Measurements from ENCODE around the gene NOS1. TPM values are rescaled to one million over a fixed set of nuclear protein-coding genes. Genes with fewer than 3 reads are reported as not detected.

The NOS1 gene
- polyA plus RNA-seq, 6 donors from 2014 or later: not detected

DNA sequence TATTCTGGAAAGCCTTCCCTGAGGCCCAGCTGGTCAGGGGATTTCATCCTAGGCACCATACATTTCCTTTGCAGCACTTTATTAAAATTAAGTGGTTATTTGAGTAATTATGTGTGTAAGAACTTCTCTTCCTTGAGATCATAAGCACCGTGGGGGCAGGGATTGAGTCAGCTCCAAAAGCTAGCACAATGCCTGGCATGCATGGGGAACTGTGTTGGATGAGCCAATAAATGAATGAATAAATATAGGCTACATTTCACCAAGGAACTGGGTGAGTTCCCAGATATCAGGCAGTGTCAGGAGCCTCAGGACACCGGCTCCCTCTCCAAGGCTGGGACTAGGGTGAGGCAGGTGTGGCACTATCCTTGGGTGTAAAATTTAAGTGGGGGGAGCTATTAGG, 88.3 kb downstream of the NOS1 start:
- Mint-ChIP-seq H3K4me1 (no peaks in the 10 kb centered on the region), H3K9me3 (peaks cover 3 to 10% (median 5%) of the 10 kb centered on the region in 7 donors), H3K4me3 (no peak overlapping the region), H3K27ac (peak overlapping the region in 1 of 6 donors; percentile 77), H3K27me3 (peaks cover 22 to 40% (median 27%) of the 10 kb centered on the region in 3 donors), H3K36me3 (no peaks in the 10 kb centered on the region)
- no peak for DNase-seq
- ATAC-seq (ENCODE audit: low read depth in 2 of 2): no peak

DNA sequence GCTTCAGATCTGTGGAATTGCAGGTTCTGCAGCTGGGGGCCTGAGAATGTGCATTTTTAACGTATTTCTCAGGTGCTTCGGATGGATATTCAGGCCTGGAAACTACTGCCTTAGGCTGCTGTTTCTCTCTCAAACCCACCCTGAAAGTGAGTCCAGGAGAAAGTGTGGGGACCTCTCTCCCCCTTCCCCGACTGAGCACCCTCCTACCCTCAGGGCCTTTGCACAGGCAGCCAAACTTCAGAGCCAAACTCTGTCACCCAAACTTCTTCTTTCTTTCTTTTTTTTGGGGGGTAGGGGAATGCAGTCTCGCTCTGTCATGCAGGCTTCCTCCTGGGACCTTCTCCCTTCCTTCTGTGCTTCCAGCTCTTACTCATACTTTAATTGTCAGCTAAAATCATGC, 88.7 kb downstream of the NOS1 start:
- no peak for DNase-seq
- no peak for ATAC-seq (ENCODE audit: low read depth in 2 of 2)
- Mint-ChIP-seq H3K27ac (peak overlapping the region in 1 of 6 donors; percentile 77), H3K36me3 (no peaks in the 10 kb centered on the region), H3K9me3 (peaks cover 3 to 10% (median 5%) of the 10 kb centered on the region in 7 donors), H3K4me1 (no peaks in the 10 kb centered on the region), H3K27me3 (peaks cover 22 to 39% (median 27%) of the 10 kb centered on the region in 3 donors), H3K4me3 (no peak overlapping the region)

DNA sequence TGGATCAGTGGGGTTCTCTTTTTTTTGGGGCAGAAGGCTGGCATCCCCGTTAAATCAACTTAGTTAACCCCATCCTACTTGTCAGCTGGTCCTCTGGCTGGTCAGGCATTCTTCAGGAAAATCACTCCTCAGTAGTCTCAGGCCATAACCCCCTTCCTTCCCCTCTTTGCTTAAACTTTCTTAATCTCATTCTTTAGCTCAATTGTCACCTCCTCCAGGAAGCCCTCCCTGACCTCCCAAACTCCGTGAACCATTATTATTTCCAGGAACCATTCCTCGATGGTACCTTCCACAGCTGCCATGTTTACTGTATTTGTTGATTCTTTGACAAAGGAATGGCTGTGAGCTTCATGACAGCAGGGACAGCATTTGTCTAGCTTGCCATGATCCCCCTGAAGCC, 98.7 kb downstream of the NOS1 start:
- Mint-ChIP-seq H3K4me3 (no peak overlapping the region), H3K9me3 (peaks cover 0 to 9% (median 1%) of the 10 kb centered on the region in 7 donors)
- ATAC-seq (ENCODE audit: low read depth in 2 of 2): no peak

DNA sequence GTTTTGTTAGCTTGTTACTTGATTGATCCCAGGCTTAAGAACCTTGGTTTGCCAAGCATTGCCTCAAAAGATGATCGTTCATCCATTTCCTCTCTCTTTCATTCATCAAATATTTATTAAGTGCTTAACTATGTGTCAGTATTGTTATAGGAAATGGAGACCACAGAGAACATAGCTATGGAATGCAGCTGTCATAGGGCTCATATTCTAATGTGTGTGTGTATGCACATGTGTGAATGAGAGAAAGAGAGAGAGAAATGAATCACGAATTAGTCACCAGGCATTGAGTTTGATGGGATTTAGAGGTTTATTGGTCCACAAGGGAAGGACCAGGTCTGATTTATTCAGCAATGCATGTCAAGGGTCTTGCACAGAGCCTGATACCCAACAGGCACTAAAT, 100.2 kb downstream of the NOS1 start:
- H3K27me3 Mint-ChIP-seq: peaks cover 3 to 32% (median 26%) of the 10 kb centered on the region in 3 donors
- peaks cover 0 to 8% (median 0%) of the 10 kb centered on the region in 7 donors for H3K9me3 Mint-ChIP-seq
- H3K4me3 Mint-ChIP-seq: no peak overlapping the region
- no peaks in the 10 kb centered on the region for H3K36me3 Mint-ChIP-seq
- DNase-seq: no peak
- H3K27ac Mint-ChIP-seq: no peak overlapping the region
- H3K4me1 Mint-ChIP-seq: no peaks in the 10 kb centered on the region
- ATAC-seq (ENCODE audit: low read depth in 2 of 2): no peak

More for the DNA sequence above, 98.7 kb downstream of the NOS1 start:
- H3K27ac Mint-ChIP-seq: no peak overlapping the region
- no peaks in the 10 kb centered on the region for H3K4me1 Mint-ChIP-seq
- no peak for DNase-seq
- no peaks in the 10 kb centered on the region for H3K36me3 Mint-ChIP-seq
- peaks cover 3 to 29% (median 26%) of the 10 kb centered on the region in 3 donors for H3K27me3 Mint-ChIP-seq

DNA sequence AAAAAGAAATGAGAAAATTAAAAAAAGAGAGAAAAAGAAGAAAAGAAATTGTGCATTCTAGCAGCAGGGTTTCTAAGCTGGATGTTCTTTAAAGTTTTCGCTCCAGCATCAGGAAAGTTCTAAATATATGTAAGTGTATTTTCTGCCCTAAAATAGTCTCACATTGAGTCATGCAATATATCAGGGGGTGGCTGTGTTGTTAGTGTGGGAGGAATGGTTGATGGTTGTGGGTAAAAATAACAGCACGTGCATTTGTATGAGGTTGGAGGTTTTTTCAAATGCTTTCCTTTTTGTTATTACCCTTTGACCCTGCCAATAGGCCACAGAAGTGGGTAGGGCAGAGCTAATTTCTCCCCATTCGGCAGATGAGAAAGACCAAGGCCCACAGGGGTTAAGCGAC, 106.0 kb downstream of the NOS1 start:
- no peak overlapping the region for H3K27ac Mint-ChIP-seq

DNA sequence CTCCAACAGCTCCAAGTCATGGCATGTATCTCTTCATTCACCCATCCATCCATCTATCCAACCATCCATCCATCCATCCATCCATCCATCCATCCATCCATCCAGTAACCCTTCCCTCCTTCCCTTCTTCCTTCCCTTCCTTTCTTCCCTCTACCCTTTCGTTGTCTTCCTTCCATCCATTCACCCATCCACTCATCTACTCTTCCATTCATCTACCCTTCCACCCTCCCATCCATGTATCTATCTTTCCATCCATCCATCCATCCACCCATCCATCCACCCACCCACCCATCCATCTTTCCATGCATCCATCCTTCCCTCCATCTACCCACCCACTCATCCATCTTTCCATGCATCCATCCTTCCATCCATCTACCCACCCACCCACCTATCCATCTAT, 117.9 kb downstream of the NOS1 start:
- no peak overlapping the region for H3K27ac Mint-ChIP-seq
- ATAC-seq (ENCODE audit: low read depth in 2 of 2) (no peak), DNase-seq (no peak)
- H3K36me3 Mint-ChIP-seq: no peaks in the 10 kb centered on the region
- H3K27me3 Mint-ChIP-seq: peaks cover 6 to 21% (median 9%) of the 10 kb centered on the region in 3 donors
- H3K4me3 Mint-ChIP-seq: no peak overlapping the region
- H3K9me3 Mint-ChIP-seq: peaks cover 0 to 10% (median 5%) of the 10 kb centered on the region in 7 donors
- H3K4me1 Mint-ChIP-seq: no peaks in the 10 kb centered on the region

More for the DNA sequence above, 106.0 kb downstream of the NOS1 start:
- DNase-seq (no peak), ATAC-seq (ENCODE audit: low read depth in 2 of 2) (no peak)
- no peaks in the 10 kb centered on the region for H3K36me3 Mint-ChIP-seq
- no peaks in the 10 kb centered on the region for H3K4me1 Mint-ChIP-seq
- H3K9me3 Mint-ChIP-seq: peaks cover 0 to 8% (median 6%) of the 10 kb centered on the region in 7 donors
- peaks cover 0 to 40% (median 35%) of the 10 kb centered on the region in 3 donors for H3K27me3 Mint-ChIP-seq
- H3K4me3 Mint-ChIP-seq: no peak overlapping the region

DNA sequence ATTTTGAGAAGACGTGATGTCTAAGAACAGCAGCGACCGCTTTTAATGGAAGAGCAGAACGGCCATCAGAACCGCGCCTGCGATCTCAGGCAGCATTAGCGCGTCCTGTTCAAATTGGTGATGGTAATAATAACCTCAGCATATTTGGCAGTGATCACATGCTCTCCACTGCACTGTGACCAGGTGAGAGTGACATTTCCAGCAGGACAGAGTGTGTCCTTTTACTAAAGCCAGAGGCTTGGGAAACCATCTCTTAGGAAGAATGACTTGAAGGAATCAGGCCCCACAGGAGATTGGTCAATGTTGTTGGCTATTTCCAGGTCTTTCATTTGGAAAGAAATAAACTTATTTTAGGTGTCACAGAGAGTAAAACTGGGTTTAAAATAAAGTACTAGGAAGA, 119.7 kb downstream of the NOS1 start:
- no peak for DNase-seq
- Mint-ChIP-seq H3K9me3 (peaks cover 0 to 8% (median 2%) of the 10 kb centered on the region in 7 donors), H3K27ac (peak overlapping the region in 1 of 6 donors; percentile 22), H3K4me1 (no peaks in the 10 kb centered on the region), H3K4me3 (no peak overlapping the region), H3K27me3 (peaks cover 6 to 20% (median 9%) of the 10 kb centered on the region in 3 donors), H3K36me3 (no peaks in the 10 kb centered on the region)
- ATAC-seq (ENCODE audit: low read depth in 2 of 2): no peak

DNA sequence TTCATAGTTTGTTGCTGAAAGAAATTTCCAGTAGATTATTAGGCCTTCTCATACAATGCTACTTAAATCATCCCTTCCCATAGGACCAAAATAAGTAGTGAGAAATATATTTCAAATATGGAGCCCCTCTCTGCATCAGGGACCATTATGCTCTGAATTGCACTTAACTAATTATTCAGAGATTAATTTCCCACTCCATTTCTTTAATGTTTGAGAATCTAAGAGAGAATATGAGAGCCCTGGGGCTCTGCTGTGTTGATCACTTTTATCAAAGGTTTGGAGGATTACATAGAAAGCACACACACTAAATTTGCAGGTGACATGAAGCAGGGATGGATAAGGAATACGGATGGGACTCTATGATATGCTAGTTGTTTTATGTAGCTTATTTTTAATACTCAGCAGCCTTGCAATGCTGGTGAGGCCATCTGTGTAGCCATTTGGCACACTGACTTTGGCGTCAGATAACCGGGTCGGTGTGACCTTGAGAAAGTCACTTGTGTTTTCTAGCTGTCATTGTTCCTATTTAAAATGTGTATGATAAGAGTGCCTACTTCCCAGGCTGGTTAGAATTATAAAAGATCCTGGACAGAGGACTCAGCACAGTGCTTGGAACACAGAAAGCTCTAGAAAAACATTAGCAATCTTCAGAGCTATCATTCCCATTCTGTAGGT, 121.2 kb downstream of the NOS1 start:
- Mint-ChIP-seq H3K4me3 (no peak overlapping the region), H3K27me3 (peaks cover 9 to 16% (median 13%) of the 10 kb centered on the region in 3 donors), H3K27ac (no peak overlapping the region), H3K4me1 (no peaks in the 10 kb centered on the region), H3K9me3 (peaks cover 0 to 8% (median 2%) of the 10 kb centered on the region in 7 donors), H3K36me3 (no peaks in the 10 kb centered on the region)
- no peak for ATAC-seq (ENCODE audit: low read depth in 2 of 2)
- DNase-seq: no peak

DNA sequence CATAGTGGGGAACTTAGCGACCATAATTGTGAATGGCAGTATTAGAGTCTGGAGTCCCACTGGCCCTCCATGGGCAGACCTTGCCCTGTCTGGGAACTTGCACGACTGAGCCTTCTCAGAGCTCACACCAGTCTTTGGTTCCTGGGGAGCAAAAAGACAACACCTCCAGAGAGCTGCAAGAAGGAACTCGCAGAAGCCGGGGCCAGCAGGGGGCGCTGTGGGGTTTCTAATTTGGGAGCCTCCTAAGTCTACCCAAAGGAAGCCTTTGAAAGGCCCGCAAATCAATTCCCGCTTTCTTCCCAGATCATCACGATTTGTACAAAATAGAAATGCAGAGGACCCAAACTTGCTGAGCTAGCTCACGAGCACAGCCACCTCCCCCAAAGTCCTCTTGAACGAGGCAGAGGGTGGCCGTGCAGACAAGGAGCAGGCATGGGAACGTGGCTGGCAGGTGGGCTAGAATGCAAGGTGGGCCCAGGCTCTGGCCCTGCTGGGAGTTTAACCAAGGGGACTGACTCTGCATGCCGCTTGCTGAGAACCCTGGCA, 124.9 kb downstream of the NOS1 start:
- H3K4me1 Mint-ChIP-seq: no peaks in the 10 kb centered on the region
- H3K36me3 Mint-ChIP-seq: no peaks in the 10 kb centered on the region
- H3K9me3 Mint-ChIP-seq: no peaks in the 10 kb centered on the region
- DNase-seq: peak; percentile 10
- no peak overlapping the region for H3K4me3 Mint-ChIP-seq
- ATAC-seq (ENCODE audit: low read depth in 2 of 2): no peak
- H3K27me3 Mint-ChIP-seq: peaks cover 17 to 29% (median 20%) of the 10 kb centered on the region in 3 donors
- no peak overlapping the region for H3K27ac Mint-ChIP-seq

DNA sequence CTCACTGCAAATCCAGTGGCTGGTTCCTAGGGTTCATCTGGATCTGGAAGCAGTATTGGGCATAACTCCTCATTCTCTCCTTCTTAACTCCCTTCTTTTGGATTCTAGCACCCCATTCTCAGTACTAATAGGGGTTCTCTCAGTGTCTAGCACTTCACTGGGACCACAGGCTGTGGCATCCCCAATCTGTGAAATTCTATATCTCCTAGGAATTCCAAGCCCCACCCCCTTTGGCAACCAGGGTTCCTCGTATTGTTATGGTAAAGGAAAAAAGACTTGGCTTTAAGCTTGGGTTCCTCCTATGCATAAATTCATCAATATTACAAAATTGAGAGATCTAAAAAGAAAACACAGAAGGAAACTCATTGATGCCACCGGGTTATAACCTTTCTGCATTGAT, 126.2 kb downstream of the NOS1 start:
- DNase-seq (no peak), ATAC-seq (ENCODE audit: low read depth in 2 of 2) (no peak)
- H3K9me3 Mint-ChIP-seq: no peaks in the 10 kb centered on the region
- no peak overlapping the region for H3K27ac Mint-ChIP-seq
- peaks cover 20 to 26% (median 24%) of the 10 kb centered on the region in 3 donors for H3K27me3 Mint-ChIP-seq
- no peaks in the 10 kb centered on the region for H3K36me3 Mint-ChIP-seq
- no peak overlapping the region for H3K4me3 Mint-ChIP-seq
- no peaks in the 10 kb centered on the region for H3K4me1 Mint-ChIP-seq

DNA sequence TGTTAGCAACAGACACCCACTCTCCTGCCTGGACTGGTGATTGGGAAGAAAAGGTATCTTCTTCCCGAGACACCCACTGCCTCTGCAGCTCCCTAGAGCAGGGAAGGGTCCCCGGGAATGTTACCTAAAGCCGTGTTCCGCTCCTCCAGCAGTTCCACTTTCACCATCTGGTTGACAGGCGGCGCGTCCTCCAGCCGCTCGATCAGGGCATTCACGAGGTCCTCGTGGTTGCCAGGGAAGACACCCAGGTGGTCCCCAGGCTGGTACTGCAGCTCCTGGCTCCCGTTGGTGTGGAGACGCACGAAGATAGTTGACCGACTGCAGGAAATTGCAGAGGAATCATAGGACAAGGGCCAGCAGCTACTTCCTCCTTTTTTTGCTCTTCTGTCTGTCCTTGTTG, 127.0 kb downstream of the NOS1 start:
- Mint-ChIP-seq H3K4me3 (peak overlapping the region in 1 of 8 donors; percentile 29), H3K27ac (no peak overlapping the region), H3K9me3 (no peaks in the 10 kb centered on the region), H3K27me3 (peaks cover 23 to 26% (median 23%) of the 10 kb centered on the region in 3 donors), H3K36me3 (no peaks in the 10 kb centered on the region), H3K4me1 (no peaks in the 10 kb centered on the region)
- ATAC-seq (ENCODE audit: low read depth in 2 of 2): no peak
- no peak for DNase-seq

DNA sequence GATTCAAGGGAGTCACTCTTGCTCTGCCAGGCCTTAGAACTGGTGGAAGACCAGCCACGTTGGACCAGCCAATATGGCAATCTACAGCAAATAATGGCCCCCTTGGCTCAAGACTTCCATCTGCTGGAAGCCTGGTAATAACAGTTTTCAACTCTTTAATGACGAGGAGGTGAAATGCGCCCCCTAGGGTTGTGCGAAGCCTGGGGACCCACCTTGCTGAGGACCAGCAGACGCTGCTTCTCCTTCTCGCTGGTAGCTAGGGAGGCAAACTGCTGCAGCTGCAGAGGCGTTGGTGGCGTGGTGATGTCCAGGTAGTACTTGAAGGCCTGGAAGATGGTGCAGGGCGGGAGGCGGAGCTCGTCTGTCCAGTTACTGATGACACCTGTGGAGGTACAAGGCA, 129.7 kb downstream of the NOS1 start:
- no peak overlapping the region for H3K4me3 Mint-ChIP-seq
- no peaks in the 10 kb centered on the region for H3K4me1 Mint-ChIP-seq
- no peaks in the 10 kb centered on the region for H3K9me3 Mint-ChIP-seq
- H3K36me3 Mint-ChIP-seq: no peaks in the 10 kb centered on the region
- H3K27ac Mint-ChIP-seq: no peak overlapping the region
- ATAC-seq (ENCODE audit: low read depth in 2 of 2) (no peak), DNase-seq (no peak)
- H3K27me3 Mint-ChIP-seq: peaks cover 33 to 48% (median 46%) of the 10 kb centered on the region in 3 donors

DNA sequence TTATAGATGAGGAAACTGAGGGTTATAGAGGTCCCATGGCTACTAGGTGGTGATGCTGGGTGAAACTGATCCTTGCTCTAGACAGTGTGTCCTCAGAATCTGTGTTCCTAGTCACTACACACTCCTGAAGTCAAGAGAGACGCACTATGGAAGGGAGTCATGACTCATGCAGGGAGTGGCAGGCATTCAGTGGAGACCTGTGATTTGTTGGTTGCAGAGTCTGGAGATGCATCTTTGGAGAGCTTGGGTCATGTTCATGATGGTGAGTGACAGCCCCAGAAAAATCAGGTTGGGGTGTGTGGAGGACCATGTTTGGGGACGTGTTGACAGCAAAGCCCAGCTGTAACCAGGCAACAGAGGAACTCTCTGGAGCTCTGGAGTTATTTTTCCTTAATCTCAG, 133.2 kb downstream of the NOS1 start:
- peaks cover 19 to 51% (median 40%) of the 10 kb centered on the region in 3 donors for H3K27me3 Mint-ChIP-seq
- no peaks in the 10 kb centered on the region for H3K4me1 Mint-ChIP-seq
- H3K27ac Mint-ChIP-seq: peak overlapping the region in 1 of 6 donors; percentile 48
- ATAC-seq (ENCODE audit: low read depth in 2 of 2) (no peak), DNase-seq (no peak)
- H3K36me3 Mint-ChIP-seq: no peaks in the 10 kb centered on the region
- H3K4me3 Mint-ChIP-seq: no peak overlapping the region
- H3K9me3 Mint-ChIP-seq: no peaks in the 10 kb centered on the region

DNA sequence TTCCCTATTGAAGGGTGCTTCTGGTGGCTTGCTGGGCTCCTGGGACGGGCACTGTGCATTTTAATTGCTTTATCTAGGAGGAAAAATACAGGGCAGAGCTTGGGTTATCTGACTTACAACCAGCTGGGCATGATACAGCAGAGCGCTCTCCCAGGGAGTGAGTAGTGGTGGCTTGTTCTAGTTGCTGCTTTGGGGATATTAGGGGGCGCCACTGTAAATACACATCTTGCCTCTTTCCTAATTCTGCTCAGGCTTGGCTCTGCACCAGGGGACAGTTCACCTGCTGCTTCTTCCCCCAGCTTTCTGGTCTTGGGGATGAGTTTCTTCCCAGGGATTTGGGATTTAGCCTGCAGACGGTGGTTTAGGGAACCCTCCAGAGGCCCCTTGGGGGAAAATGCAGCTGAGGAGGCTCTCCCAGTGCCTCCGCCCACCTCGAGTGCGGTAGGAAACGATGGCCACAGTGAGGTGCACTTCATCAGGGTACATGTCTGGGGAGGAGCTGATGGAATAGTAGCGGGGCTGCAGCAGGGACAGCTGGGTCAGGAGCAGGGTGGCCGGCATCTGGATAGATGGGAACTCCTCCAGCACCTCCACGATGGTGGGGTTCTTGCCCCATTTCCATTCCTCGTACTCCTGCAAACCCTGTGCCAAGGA, 134.3 kb downstream of the NOS1 start:
- H3K36me3 Mint-ChIP-seq: no peaks in the 10 kb centered on the region
- H3K27me3 Mint-ChIP-seq: peaks cover 15 to 50% (median 35%) of the 10 kb centered on the region in 3 donors
- H3K4me3 Mint-ChIP-seq: no peak overlapping the region
- H3K4me1 Mint-ChIP-seq: no peaks in the 10 kb centered on the region
- H3K9me3 Mint-ChIP-seq: peaks cover 0 to 3% (median 0%) of the 10 kb centered on the region in 7 donors
- no peak for DNase-seq
- H3K27ac Mint-ChIP-seq: peak overlapping the region in 1 of 6 donors; percentile 34
- ATAC-seq (ENCODE audit: low read depth in 2 of 2): no peak
